Stomach (tissue), 9 donors: ENCODE data around the gene PFKFB1. TPM values are rescaled to one million over a fixed set of nuclear protein-coding genes. Genes with fewer than 3 reads are reported as not detected.

Experiments used
- DNase-seq, 2 donors: peaks; one replicate each; pipeline versions ENCODE4 v3.0.0 to v3.0.0-alpha.2; 2013 to 2019
- H3K27ac ChIP-seq, 5 donors: fragments of 200-600 bp in 4 of 5; sonication (generic) in 4 of 5; one replicate each; pipeline ENCODE4 v1.5.1; 2013 to 2019; ENCODE audit warnings: mild to moderate bottlenecking in 1 of 5, moderate library complexity in 1 of 5
- H3K27me3 ChIP-seq, 3 donors: fragments of 200-600 bp; sonication (generic); one replicate each; pipeline ENCODE4 v1.5.1; 2017 to 2019; ENCODE audit warnings: mixed run types in 1 of 3
- H3K36me3 ChIP-seq, 4 donors: fragments of 200-600 bp; sonication (generic); 1 replicate in 3 of 4; 2 replicates in 1 of 4; pipeline ENCODE4 v1.5.1; 2016 to 2019
- H3K4me1 ChIP-seq, 4 donors: fragments of 200-600 bp; sonication (generic); one replicate each; pipeline ENCODE4 v1.5.1; 2016 to 2019
- H3K4me3 ChIP-seq, 4 donors: fragments of 200-600 bp; sonication (generic) in 3 of 4; one replicate each; pipeline ENCODE4 v1.5.1; 2016 to 2019; ENCODE audit warnings: mild to moderate bottlenecking in 1 of 4
- H3K9me3 ChIP-seq, 4 donors: fragments of 200-600 bp; sonication (generic); one replicate each; pipeline ENCODE4 v1.5.1; 2016 to 2019
- CTCF ChIP-seq, 7 experiments: fragments of 450-650 bp in 4 of 7; fragments of 200-600 bp in 3 of 7; sonication (generic) in 3 of 7; IDR thresholded peaks; one replicate each; pipeline ENCODE4 v1.5.1; 2016 to 2019; ENCODE audit warnings: antibody characterized with exemption in 7 of 7, control low read depth in 2 of 7, mild to moderate bottlenecking in 1 of 7
- EP300 ChIP-seq: sonication (generic); formaldehyde crosslinking; IDR thresholded peaks from one replicate; pipeline ENCODE4 v1.6.1; 2017; ENCODE audit warnings: antibody characterized with exemption
- POLR2A ChIP-seq, 4 donors: fragments of 450-650 bp; IDR thresholded peaks; one replicate each; pipeline ENCODE4 v1.6.1; 2016; ENCODE audit warnings: antibody characterized with exemption in 4 of 4, control low read depth in 2 of 4, mild to moderate bottlenecking in 1 of 4, moderate library complexity in 1 of 4
- POLR2AphosphoS5 ChIP-seq, 3 donors: sonication (generic); formaldehyde crosslinking; IDR thresholded peaks; one replicate each; pipeline ENCODE4 v1.6.1; 2016; ENCODE audit warnings: antibody characterized with exemption in 3 of 3
- WGBS, 5 donors: extraction: QIAGEN DNeasy Blood & Tissue Kit in 3 of 5; methylation state at CpG; one replicate each; pipeline versions ENCODE4 v1.1.5 to v1.1.7; 2013 to 2018; 5-methylcytosine and 5-hydroxymethylcytosine counted together
- intact Hi-C: fragments of 100-400 bp; cut with DNase I; formaldehyde crosslinking; loops from one replicate; pipeline ENCODE4 v1.15.1; 2023; ENCODE audit warnings: low total_unique reads
- polyA plus RNA-seq, 3 donors: library from polyadenylated mRNA; stranded (reverse); fragments of 200-250 nt; gene quantifications; one replicate each; pipeline ENCODE4 v1.2.3, GENCODE V29; 2013
- total RNA-seq, 5 donors: library from RNA; depleted of rRNA; stranded (reverse); fragments of >200 nt; gene quantifications; one replicate each; pipeline versions ENCODE4 v1.1.0 to v1.2.3, GENCODE V29; 2014 to 2016
- donor health status: healthy with polysubstance abuse.
- donor health status: Bipolar disorder and iron deficiency.
- donor health status: healthy.

Gene PFKFB1
- total and polyA plus RNA-seq, 8 donors, result 0.25 to 2.0 (median 0.57) TPM; not detected in 4

- Histone ChIP-seq H3K4me1 (no peaks in the 10 kb centered on the region), H3K4me3 (no peak within 1 kb of the TSS), H3K36me3 (no peaks in the 10 kb centered on the region), H3K27ac (no peak within 1 kb of the TSS), H3K9me3 (peaks cover 0 to 3% (median 0%) of the 10 kb centered on the region in 4 donors), H3K27me3 (peaks cover 0 to 4% (median 0%) of the 10 kb centered on the region in 3 donors)
- WGBS, 5 donors, result 48 to 63% (median 56%) methylated on average over 7 of the region's 7 CpGs
- DNase-seq, result no peak
- no peak for TF ChIP-seq EP300
- TF ChIP-seq POLR2AphosphoS5 (IDR thresholded peaks at IDR 0.05), result no peak
- TF ChIP-seq CTCF (IDR thresholded peaks at IDR 0.05), result no peak
- TF ChIP-seq POLR2A (IDR thresholded peaks at IDR 0.05), result no peak
- intact Hi-C loops, result no loop called here
Observed at GRCh38 chrX:55030271-55031205, 36.5 kb upstream of the PFKFB1 start, which contains the start of gene ALAS2. Gene ALAS2, minus strand, starts transcription at chrX:55030977. Its CDS starts 4,977 bp downstream, at chrX:55026000.

- no peak for TF ChIP-seq POLR2A (IDR thresholded peaks at IDR 0.05)
- TF ChIP-seq CTCF (IDR thresholded peaks at IDR 0.05), result no peak
- no peak for TF ChIP-seq POLR2AphosphoS5 (IDR thresholded peaks at IDR 0.05)
- TF ChIP-seq EP300, result no peak
- Histone ChIP-seq H3K4me3 (no peak overlapping the region), H3K4me1 (no peaks in the 10 kb centered on the region), H3K27me3 (peaks cover 0 to 10% (median 0%) of the 10 kb centered on the region in 3 donors), H3K9me3 (no peaks in the 10 kb centered on the region), H3K27ac (no peak overlapping the region), H3K36me3 (no peaks in the 10 kb centered on the region)
- intact Hi-C loops, result no loop called here
- 47 to 82% (median 72%) methylated on average over 2 of the region's 2 CpGs for WGBS, 5 donors
- no peak for DNase-seq
Observed at GRCh38 chrX:55029291-55029690, 35.3 kb upstream of the PFKFB1 start.

GRCh38 chrX:55028611-55029010 is 34.6 kb upstream of the PFKFB1 start:
- peaks cover 0 to 10% (median 0%) of the 10 kb centered on the region in 3 donors for H3K27me3 ChIP-seq
- intact Hi-C loops, result no loop called here
- TF ChIP-seq CTCF (IDR thresholded peaks at IDR 0.05) (no peak), EP300 (no peak), POLR2A (IDR thresholded peaks at IDR 0.05) (no peak), POLR2AphosphoS5 (IDR thresholded peaks at IDR 0.05) (no peak)
- no peaks in the 10 kb centered on the region for H3K4me1 ChIP-seq
- H3K27ac ChIP-seq, result no peak overlapping the region
- no peak for DNase-seq
- no peak overlapping the region for H3K4me3 ChIP-seq
- H3K36me3 ChIP-seq, result no peaks in the 10 kb centered on the region
- no peaks in the 10 kb centered on the region for H3K9me3 ChIP-seq

- Histone ChIP-seq H3K27me3 (peaks cover 0 to 10% (median 0%) of the 10 kb centered on the region in 3 donors), H3K36me3 (no peaks in the 10 kb centered on the region), H3K9me3 (no peaks in the 10 kb centered on the region), H3K4me3 (no peak overlapping the region), H3K4me1 (no peaks in the 10 kb centered on the region), H3K27ac (no peak overlapping the region)
- TF ChIP-seq POLR2A (IDR thresholded peaks at IDR 0.05), result no peak
- TF ChIP-seq POLR2AphosphoS5 (IDR thresholded peaks at IDR 0.05), result no peak
- no peak for TF ChIP-seq CTCF (IDR thresholded peaks at IDR 0.05)
- no peak for TF ChIP-seq EP300
- no peak for DNase-seq
- intact Hi-C loops, result no loop called here
- WGBS, 5 donors, result 52 to 81% (median 79%) methylated on average over 4 of the region's 4 CpGs
Observed at GRCh38 chrX:55028040-55028439, 34.1 kb upstream of the PFKFB1 start.
